ENCODE results near the gene TTC9B.

GRCh38 chr19:40245506-40246128, 27.4 kb upstream of the TTC9B start:
- TF ChIP-seq POLR2A (IDR thresholded peaks at IDR 0.05) = no peak
- TF ChIP-seq, protein P1, sequence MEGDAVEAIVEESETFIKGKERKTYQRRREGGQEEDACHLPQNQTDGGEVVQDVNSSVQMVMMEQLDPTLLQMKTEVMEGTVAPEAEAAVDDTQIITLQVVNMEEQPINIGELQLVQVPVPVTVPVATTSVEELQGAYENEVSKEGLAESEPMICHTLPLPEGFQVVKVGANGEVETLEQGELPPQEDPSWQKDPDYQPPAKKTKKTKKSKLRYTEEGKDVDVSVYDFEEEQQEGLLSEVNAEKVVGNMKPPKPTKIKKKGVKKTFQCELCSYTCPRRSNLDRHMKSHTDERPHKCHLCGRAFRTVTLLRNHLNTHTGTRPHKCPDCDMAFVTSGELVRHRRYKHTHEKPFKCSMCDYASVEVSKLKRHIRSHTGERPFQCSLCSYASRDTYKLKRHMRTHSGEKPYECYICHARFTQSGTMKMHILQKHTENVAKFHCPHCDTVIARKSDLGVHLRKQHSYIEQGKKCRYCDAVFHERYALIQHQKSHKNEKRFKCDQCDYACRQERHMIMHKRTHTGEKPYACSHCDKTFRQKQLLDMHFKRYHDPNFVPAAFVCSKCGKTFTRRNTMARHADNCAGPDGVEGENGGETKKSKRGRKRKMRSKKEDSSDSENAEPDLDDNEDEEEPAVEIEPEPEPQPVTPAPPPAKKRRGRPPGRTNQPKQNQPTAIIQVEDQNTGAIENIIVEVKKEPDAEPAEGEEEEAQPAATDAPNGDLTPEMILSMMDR (IDR thresholded peaks at IDR 0.05) = no peak
